Right atrium auricular region (tissue), 2 donors: ENCODE results near the gene TSPAN1. TPM values are rescaled to one million over a fixed set of nuclear protein-coding genes. Genes with fewer than 3 reads are reported as not detected.
"Not testable (repeated sequence)": the region's sequence is repeated elsewhere in the genome, so short reads cannot be mapped to it uniquely, and the experiment has no call there.

Experiments
- DNase-seq: peaks from one replicate; pipeline ENCODE4 v3.0.0-alpha.2; 2019; ENCODE audit warnings: low spot score
- H3K27ac ChIP-seq, 2 donors: fragments of 200-600 bp; sonication (generic); 1 replicate in 1 of 2; 2 replicates in 1 of 2; pipeline ENCODE4 v1.5.1; 2016 to 2019
- H3K27me3 ChIP-seq, 2 donors: fragments of 200-600 bp; sonication (generic); one replicate each; pipeline versions ENCODE4 v1.5.1 to v1.6.0; 2017 to 2019
- H3K36me3 ChIP-seq: fragments of 200-600 bp; sonication (generic); one replicate; pipeline ENCODE4 v1.5.1; 2016
- H3K4me1 ChIP-seq, 2 donors: fragments of 200-600 bp; sonication (generic); one replicate each; pipeline versions ENCODE4 v1.5.1 to v1.6.0; 2017 to 2019
- H3K4me3 ChIP-seq, 2 donors: fragments of 200-600 bp; sonication (generic); 1 replicate in 1 of 2; 2 replicates in 1 of 2; pipeline ENCODE4 v1.5.1; 2017 to 2019; ENCODE audit warnings: mild to moderate bottlenecking in 1 of 2, moderate library complexity in 1 of 2
- H3K9me3 ChIP-seq, 2 donors: fragments of 200-600 bp; sonication (generic); one replicate each; pipeline ENCODE4 v1.5.1; 2019
- total RNA-seq, 2 donors: library from RNA; depleted of rRNA; stranded (reverse); fragments of >200 nt; gene quantifications; one replicate each; pipeline ENCODE4 v1.1.0, GENCODE V29; 2016
- TF ChIP-seq, protein P1 (sequence below), 2 donors: fragments of 200-600 bp; sonication (generic); IDR thresholded peaks; one replicate each; pipeline ENCODE4 v1.5.1; 2019; ENCODE audit warnings: antibody characterized with exemption in 2 of 2

The TSPAN1 gene
- total RNA-seq, 2 donors from 2014 or later = 2.0 to 2.3 TPM

DNA sequence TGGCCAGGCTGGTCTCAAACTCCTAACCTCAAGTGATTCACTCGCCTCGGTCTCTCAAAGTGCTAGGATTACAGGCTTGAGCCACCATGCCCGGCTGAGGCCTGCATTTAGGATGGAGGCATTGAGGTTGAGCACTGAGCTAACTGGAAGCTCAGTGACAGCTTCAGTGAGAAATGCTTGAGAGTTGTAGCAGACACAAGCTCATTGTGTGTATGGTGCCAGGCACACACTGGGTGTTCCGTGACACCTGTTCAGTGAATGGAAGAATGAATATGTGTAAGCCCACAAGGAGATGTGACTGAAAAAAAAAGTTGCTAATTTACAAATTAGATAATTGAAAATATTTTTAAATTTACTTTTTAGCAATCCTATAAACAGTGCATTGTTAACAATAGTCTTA, 50.1 kb downstream of the TSPAN1 start:
- no peak overlapping the region for H3K27ac ChIP-seq
- no peaks in the 10 kb centered on the region for H3K9me3 ChIP-seq
- H3K36me3 ChIP-seq = peaks cover 4% of the 10 kb centered on the region
- no peak overlapping the region for H3K4me3 ChIP-seq
- no peaks in the 10 kb centered on the region for H3K4me1 ChIP-seq
- no peak for DNase-seq
- H3K27me3 ChIP-seq = no peaks in the 10 kb centered on the region
- TF ChIP-seq, protein P1, sequence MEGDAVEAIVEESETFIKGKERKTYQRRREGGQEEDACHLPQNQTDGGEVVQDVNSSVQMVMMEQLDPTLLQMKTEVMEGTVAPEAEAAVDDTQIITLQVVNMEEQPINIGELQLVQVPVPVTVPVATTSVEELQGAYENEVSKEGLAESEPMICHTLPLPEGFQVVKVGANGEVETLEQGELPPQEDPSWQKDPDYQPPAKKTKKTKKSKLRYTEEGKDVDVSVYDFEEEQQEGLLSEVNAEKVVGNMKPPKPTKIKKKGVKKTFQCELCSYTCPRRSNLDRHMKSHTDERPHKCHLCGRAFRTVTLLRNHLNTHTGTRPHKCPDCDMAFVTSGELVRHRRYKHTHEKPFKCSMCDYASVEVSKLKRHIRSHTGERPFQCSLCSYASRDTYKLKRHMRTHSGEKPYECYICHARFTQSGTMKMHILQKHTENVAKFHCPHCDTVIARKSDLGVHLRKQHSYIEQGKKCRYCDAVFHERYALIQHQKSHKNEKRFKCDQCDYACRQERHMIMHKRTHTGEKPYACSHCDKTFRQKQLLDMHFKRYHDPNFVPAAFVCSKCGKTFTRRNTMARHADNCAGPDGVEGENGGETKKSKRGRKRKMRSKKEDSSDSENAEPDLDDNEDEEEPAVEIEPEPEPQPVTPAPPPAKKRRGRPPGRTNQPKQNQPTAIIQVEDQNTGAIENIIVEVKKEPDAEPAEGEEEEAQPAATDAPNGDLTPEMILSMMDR (IDR thresholded peaks at IDR 0.05) = no peak

DNA sequence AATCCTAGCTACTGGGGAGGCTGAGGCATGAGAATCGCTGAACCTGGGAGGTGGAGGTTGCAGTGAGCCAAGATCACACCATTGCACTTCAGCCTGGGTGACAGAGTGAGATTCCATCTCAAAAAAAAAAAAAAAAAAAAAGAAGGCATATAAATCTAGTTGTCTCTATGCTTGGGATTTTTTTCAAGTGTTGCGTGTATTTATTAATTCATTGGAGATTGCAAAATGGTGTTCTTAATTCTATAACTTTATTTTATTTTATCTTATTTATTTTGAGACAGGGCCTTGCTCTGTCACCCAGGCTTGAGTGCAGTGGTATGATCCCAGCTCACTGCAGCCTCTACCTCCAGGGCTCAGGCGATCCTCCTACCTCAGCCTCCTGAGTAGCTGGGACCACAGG, 56.3 kb downstream of the TSPAN1 start:
- H3K9me3 ChIP-seq, H3K36me3 ChIP-seq, H3K27ac ChIP-seq, H3K27me3 ChIP-seq, DNase-seq, H3K4me1 ChIP-seq, H3K4me3 ChIP-seq: not testable (repeated sequence)

Other genes with a start within 250 kb of the TSPAN1 start
- gene PIK3R3, start 42.5 kb upstream of the TSPAN1 start, total RNA-seq = 10 to 100 TPM; 24.3 to 35.3 TPM
- gene P3R3URF, start 1.4 kb downstream of the TSPAN1 start, total RNA-seq = not detected
- 10 to 100 TPM; 57.0 to 87.8 TPM for gene POMGNT1, start 23.3 kb downstream of the TSPAN1 start, total RNA-seq
- gene LURAP1, start 28.2 kb downstream of the TSPAN1 start, total RNA-seq = 1 to 10 TPM; 4.1 to 9.1 TPM
- not detected for gene RAD54L, start 72.7 kb downstream of the TSPAN1 start, total RNA-seq
- gene LRRC41, start 128.5 kb downstream of the TSPAN1 start, total RNA-seq = 10 to 100 TPM; 48.3 to 57.8 TPM
- 1,000 to 10,000 TPM in 1 of 2 donors, 100 to 1,000 TPM in 1; 929 to 1,323 TPM for gene UQCRH, start 128.6 kb downstream of the TSPAN1 start, total RNA-seq
- 10 to 100 TPM in 1 of 2 donors, 1 to 10 TPM in 1; 9.1 to 13.9 TPM for gene NSUN4, start 165.7 kb downstream of the TSPAN1 start, total RNA-seq
- gene FAAH, start 219.2 kb downstream of the TSPAN1 start, total RNA-seq = 10 to 100 TPM in 1 of 2 donors, 1 to 10 TPM in 1; 6.3 to 10.5 TPM